H54 (cell line): ENCODE data around the gene PPOX.

Source experiments
- DNase-seq: peaks from one replicate; pipeline ENCODE4 v3.0.0; 2011; ENCODE audit warnings: low spot score, mixed read lengths; ENCODE audit not compliant: insufficient read length
- FAIRE-seq: peaks from 3 replicates; lab custom pipeline; 2011; peaks lifted over from hg19 to GRCh38; lab: Jason Lieb, UNC
- POLR2A ChIP-seq: IDR thresholded peaks from 2 replicates; pipeline ENCODE4 v1.6.1; 2011; ENCODE audit warnings: low read depth, mild to moderate bottlenecking, low read length

The PPOX gene

GRCh38 chr1:161132410-161133219, 33.6 kb upstream of the PPOX start, which contains the start of gene DEDD:
TSS of gene DEDD (minus strand) at chr1:161132667. CDS start at chr1:161124462, 8,205 bp downstream.
- DNase-seq (peak; percentile 86), FAIRE-seq (peak; percentile 41)
- TF ChIP-seq POLR2A, result peak; percentile 68

- DNase-seq (no peak), FAIRE-seq (no peak)
- TF ChIP-seq POLR2A, result no peak
These were observed 32.9 kb upstream of the PPOX start for GRCh38 chr1:161133220-161133740.

- TF ChIP-seq POLR2A, result no peak
- no peak for DNase-seq
- no peak for FAIRE-seq
These were observed 28.3 kb upstream of the PPOX start for GRCh38 chr1:161137881-161138280.

GRCh38 chr1:161138431-161138830, 27.8 kb upstream of the PPOX start:
- DNase-seq, result no peak
- no peak for TF ChIP-seq POLR2A
- no peak for FAIRE-seq

GRCh38 chr1:161139766-161140165, 26.5 kb upstream of the PPOX start:
- DNase-seq (no peak), FAIRE-seq (no peak)
- TF ChIP-seq POLR2A, result no peak

GRCh38 chr1:161140755-161141400, 25.3 kb upstream of the PPOX start:
- TF ChIP-seq POLR2A, result no peak
- DNase-seq, result no peak
- FAIRE-seq, result no peak

GRCh38 chr1:161145832-161146231, 20.4 kb upstream of the PPOX start:
- FAIRE-seq (no peak), DNase-seq (no peak)
- TF ChIP-seq POLR2A, result no peak

- TF ChIP-seq POLR2A, result no peak
- FAIRE-seq (no peak), DNase-seq (no peak)
These were observed 13.1 kb upstream of the PPOX start for GRCh38 chr1:161153176-161153575.

GRCh38 chr1:161153682-161154337, 12.4 kb upstream of the PPOX start, which contains the start of gene UFC1:
TSS of gene UFC1 (plus strand) at chr1:161153978. CDS start at chr1:161153998, 20 bp downstream.
- DNase-seq (peak; percentile 70), FAIRE-seq (no peak)
- peak; percentile 64 for TF ChIP-seq POLR2A

- DNase-seq (no peak), FAIRE-seq (no peak)
These were observed 8.4 kb upstream of the PPOX start for GRCh38 chr1:161157867-161158266.

GRCh38 chr1:161158316-161159010, 7.8 kb upstream of the PPOX start:
- FAIRE-seq (no peak), DNase-seq (no peak)
- TF ChIP-seq POLR2A, result no peak

More at GRCh38 chr1:161157867-161158266, 8.4 kb upstream of the PPOX start:
- TF ChIP-seq POLR2A, result no peak

GRCh38 chr1:161159087-161159912, 6.9 kb upstream of the PPOX start, which contains the start of gene USP21:
TSS of gene USP21 (plus strand) at chr1:161159500. CDS start at chr1:161160641, 1,141 bp downstream.
- DNase-seq (peak; percentile 77), FAIRE-seq (no peak)
- peak; percentile 65 for TF ChIP-seq POLR2A
